Measurements from ENCODE around the gene SERINC3. TPM values are rescaled to one million over a fixed set of nuclear protein-coding genes. Genes with fewer than 3 reads are reported as not detected.
A peak's percentile ranks its signal among the peaks of the same experiment; 100 is the strongest.

The SERINC3 gene
- total RNA-seq, 2 donors from 2014 or later, result 62.8 to 76.2 TPM

GRCh38 chr20:44526129-44526528, 4.3 kb upstream of the SERINC3 start:
- no peak for DNase-seq
- ATAC-seq, result no peak
- no peaks in the 10 kb centered on the region for H3K27me3 Mint-ChIP-seq
- no peak overlapping the region for H3K27ac Mint-ChIP-seq
- peaks cover 18% of the 10 kb centered on the region for H3K4me1 Mint-ChIP-seq
- no peaks in the 10 kb centered on the region for H3K36me3 Mint-ChIP-seq (ENCODE audit: low read depth)
- H3K9me3 ChIP-seq (ENCODE audit: control insufficient read depth, low read length, poor library complexity, severe bottlenecking), result no peaks in the 10 kb centered on the region
- no peak overlapping the region for H3K4me3 Mint-ChIP-seq

GRCh38 chr20:44523746-44524145, 1.9 kb upstream of the SERINC3 start:
- Mint-ChIP-seq H3K36me3 (ENCODE audit: low read depth) (peaks cover 5% of the 10 kb centered on the region), H3K4me1 (peaks cover 34% of the 10 kb centered on the region), H3K4me3 (no peak overlapping the region), H3K27ac (peak overlapping the region; percentile 96), H3K27me3 (no peaks in the 10 kb centered on the region)
- ATAC-seq (no peak), DNase-seq (no peak)
- no peaks in the 10 kb centered on the region for H3K9me3 ChIP-seq (ENCODE audit: control insufficient read depth, low read length, poor library complexity, severe bottlenecking)

GRCh38 chr20:44522841-44523240, 971 bp upstream of the SERINC3 start:
- Mint-ChIP-seq H3K27ac (peak overlapping the region; percentile 96), H3K4me1 (peaks cover 36% of the 10 kb centered on the region), H3K27me3 (no peaks in the 10 kb centered on the region), H3K36me3 (ENCODE audit: low read depth) (peaks cover 5% of the 10 kb centered on the region), H3K4me3 (peak overlapping the region; percentile 91)
- no peak for ATAC-seq
- H3K9me3 ChIP-seq (ENCODE audit: control insufficient read depth, low read length, poor library complexity, severe bottlenecking), result no peaks in the 10 kb centered on the region
- no peak for DNase-seq

- DNase-seq (no peak), ATAC-seq (no peak)
- H3K27me3 Mint-ChIP-seq, result no peaks in the 10 kb centered on the region
- H3K4me3 Mint-ChIP-seq, result peak overlapping the region; percentile 91
- peaks cover 43% of the 10 kb centered on the region for H3K4me1 Mint-ChIP-seq
- peak overlapping the region; percentile 96 for H3K27ac Mint-ChIP-seq
- H3K9me3 ChIP-seq (ENCODE audit: control insufficient read depth, low read length, poor library complexity, severe bottlenecking), result no peaks in the 10 kb centered on the region
- peaks cover 5% of the 10 kb centered on the region for H3K36me3 Mint-ChIP-seq (ENCODE audit: low read depth)
These were observed 989 bp downstream of the SERINC3 start for GRCh38 chr20:44520881-44521280.

GRCh38 chr20:44518248-44518647, 3.6 kb downstream of the SERINC3 start:
- H3K4me1 Mint-ChIP-seq, result peaks cover 49% of the 10 kb centered on the region
- H3K9me3 ChIP-seq (ENCODE audit: control insufficient read depth, low read length, poor library complexity, severe bottlenecking), result no peaks in the 10 kb centered on the region
- DNase-seq (no peak), ATAC-seq (no peak)
- peak overlapping the region; percentile 91 for H3K27ac Mint-ChIP-seq
- no peaks in the 10 kb centered on the region for H3K27me3 Mint-ChIP-seq
- H3K4me3 Mint-ChIP-seq, result no peak overlapping the region
- peaks cover 5% of the 10 kb centered on the region for H3K36me3 Mint-ChIP-seq (ENCODE audit: low read depth)

- peaks cover 46% of the 10 kb centered on the region for H3K4me1 Mint-ChIP-seq
- peaks cover 5% of the 10 kb centered on the region for H3K36me3 Mint-ChIP-seq (ENCODE audit: low read depth)
- H3K4me3 Mint-ChIP-seq, result peak overlapping the region; percentile 43
- DNase-seq (no peak), ATAC-seq (no peak)
- H3K27me3 Mint-ChIP-seq, result no peaks in the 10 kb centered on the region
- H3K9me3 ChIP-seq (ENCODE audit: control insufficient read depth, low read length, poor library complexity, severe bottlenecking), result no peaks in the 10 kb centered on the region
- H3K27ac Mint-ChIP-seq, result peak overlapping the region; percentile 91
These were observed 4.4 kb downstream of the SERINC3 start for GRCh38 chr20:44517454-44517853.

GRCh38 chr20:44516491-44516890, 5.4 kb downstream of the SERINC3 start:
- peaks cover 43% of the 10 kb centered on the region for H3K4me1 Mint-ChIP-seq
- no peak overlapping the region for H3K27ac Mint-ChIP-seq
- peaks cover 5% of the 10 kb centered on the region for H3K36me3 Mint-ChIP-seq (ENCODE audit: low read depth)
- ATAC-seq (no peak), DNase-seq (no peak)
- no peaks in the 10 kb centered on the region for H3K27me3 Mint-ChIP-seq
- H3K9me3 ChIP-seq (ENCODE audit: control insufficient read depth, low read length, poor library complexity, severe bottlenecking), result no peaks in the 10 kb centered on the region
- H3K4me3 Mint-ChIP-seq, result peak overlapping the region; percentile 15

GRCh38 chr20:44513871-44514270, 8.0 kb downstream of the SERINC3 start:
- Mint-ChIP-seq H3K27me3 (no peaks in the 10 kb centered on the region), H3K4me3 (peak overlapping the region; percentile 33), H3K36me3 (ENCODE audit: low read depth) (no peaks in the 10 kb centered on the region), H3K4me1 (peaks cover 28% of the 10 kb centered on the region), H3K27ac (peak overlapping the region; percentile 54)
- ATAC-seq (no peak), DNase-seq (no peak)
- H3K9me3 ChIP-seq (ENCODE audit: control insufficient read depth, low read length, poor library complexity, severe bottlenecking), result no peaks in the 10 kb centered on the region

GRCh38 chr20:44509762-44510161, 12.1 kb downstream of the SERINC3 start:
- DNase-seq, result no peak
- ATAC-seq, result no peak
- H3K9me3 ChIP-seq (ENCODE audit: control insufficient read depth, low read length, poor library complexity, severe bottlenecking), result no peaks in the 10 kb centered on the region
- Mint-ChIP-seq H3K4me1 (peaks cover 11% of the 10 kb centered on the region), H3K36me3 (ENCODE audit: low read depth) (no peaks in the 10 kb centered on the region), H3K27ac (no peak overlapping the region), H3K4me3 (no peak overlapping the region), H3K27me3 (no peaks in the 10 kb centered on the region)

GRCh38 chr20:44504402-44505307, 17.2 kb downstream of the SERINC3 start:
- Mint-ChIP-seq H3K27me3 (no peaks in the 10 kb centered on the region), H3K36me3 (ENCODE audit: low read depth) (peaks cover 12% of the 10 kb centered on the region), H3K4me1 (peaks cover 3% of the 10 kb centered on the region), H3K27ac (no peak overlapping the region), H3K4me3 (no peak overlapping the region)
- ATAC-seq (no peak), DNase-seq (no peak)
- H3K9me3 ChIP-seq (ENCODE audit: control insufficient read depth, low read length, poor library complexity, severe bottlenecking), result no peaks in the 10 kb centered on the region

- ATAC-seq (no peak), DNase-seq (no peak)
- peaks cover 11% of the 10 kb centered on the region for H3K4me1 Mint-ChIP-seq
- no peak overlapping the region for H3K4me3 Mint-ChIP-seq
- H3K36me3 Mint-ChIP-seq (ENCODE audit: low read depth), result peaks cover 20% of the 10 kb centered on the region
- no peaks in the 10 kb centered on the region for H3K9me3 ChIP-seq (ENCODE audit: control insufficient read depth, low read length, poor library complexity, severe bottlenecking)
- no peaks in the 10 kb centered on the region for H3K27me3 Mint-ChIP-seq
- H3K27ac Mint-ChIP-seq, result no peak overlapping the region
These were observed 18.9 kb downstream of the SERINC3 start for GRCh38 chr20:44502968-44503367.

- DNase-seq, result no peak
- Mint-ChIP-seq H3K27me3 (no peaks in the 10 kb centered on the region), H3K4me1 (peaks cover 14% of the 10 kb centered on the region), H3K36me3 (ENCODE audit: low read depth) (peaks cover 20% of the 10 kb centered on the region), H3K27ac (peak overlapping the region; percentile 89), H3K4me3 (no peak overlapping the region)
- no peaks in the 10 kb centered on the region for H3K9me3 ChIP-seq (ENCODE audit: control insufficient read depth, low read length, poor library complexity, severe bottlenecking)
- ATAC-seq, result no peak
These were observed 20.4 kb downstream of the SERINC3 start for GRCh38 chr20:44501448-44501847.

GRCh38 chr20:44500221-44500620, 21.6 kb downstream of the SERINC3 start:
- ATAC-seq, result no peak
- no peak overlapping the region for H3K4me3 Mint-ChIP-seq
- peaks cover 20% of the 10 kb centered on the region for H3K36me3 Mint-ChIP-seq (ENCODE audit: low read depth)
- no peaks in the 10 kb centered on the region for H3K27me3 Mint-ChIP-seq
- DNase-seq, result no peak
- no peak overlapping the region for H3K27ac Mint-ChIP-seq
- no peaks in the 10 kb centered on the region for H3K9me3 ChIP-seq (ENCODE audit: control insufficient read depth, low read length, poor library complexity, severe bottlenecking)
- H3K4me1 Mint-ChIP-seq, result peaks cover 18% of the 10 kb centered on the region

- H3K27me3 Mint-ChIP-seq, result no peaks in the 10 kb centered on the region
- no peaks in the 10 kb centered on the region for H3K9me3 ChIP-seq (ENCODE audit: control insufficient read depth, low read length, poor library complexity, severe bottlenecking)
- ATAC-seq (no peak), DNase-seq (no peak)
- peaks cover 18% of the 10 kb centered on the region for H3K4me1 Mint-ChIP-seq
- peak overlapping the region; percentile 88 for H3K27ac Mint-ChIP-seq
- peaks cover 20% of the 10 kb centered on the region for H3K36me3 Mint-ChIP-seq (ENCODE audit: low read depth)
- no peak overlapping the region for H3K4me3 Mint-ChIP-seq
These were observed 24.1 kb downstream of the SERINC3 start for GRCh38 chr20:44497761-44498160.

Data from T-helper 17 cell (primary cell).